Gastrocnemius medialis (tissue), 4 donors: ENCODE data around the gene RITA1. TPM values are rescaled to one million over a fixed set of nuclear protein-coding genes. Genes with fewer than 3 reads are reported as not detected.

Source experiments
- ATAC-seq, 2 donors: fragments of 150-250 bp; one replicate each; pipeline ENCODE4 v1.9.1; 2016
- DNase-seq, 2 donors: peaks; one replicate each; pipeline ENCODE4 v3.0.0-alpha.2; 2019
- H3K27ac ChIP-seq, 4 donors: fragments of 200-600 bp; sonication (generic); 1 replicate in 1 of 4; 2 replicates in 3 of 4; pipeline ENCODE4 v1.5.1; 2016 to 2018; ENCODE audit warnings: mild to moderate bottlenecking in 2 of 4, moderate library complexity in 1 of 4
- H3K27me3 ChIP-seq, 3 donors: fragments of 200-600 bp; sonication (generic) in 2 of 3; 1 replicate in 1 of 3; 2 replicates in 2 of 3; pipeline versions ENCODE4 v1.5.1 to v1.6.0; 2016 to 2019; ENCODE audit warnings: mild to moderate bottlenecking in 1 of 3, moderate library complexity in 1 of 3
- H3K36me3 ChIP-seq, 2 donors: fragments of 200-600 bp; sonication (generic) in 1 of 2; one replicate each; pipeline ENCODE4 v1.5.1; 2017 to 2018
- H3K4me1 ChIP-seq, 2 donors: fragments of 200-600 bp; sonication (generic) in 1 of 2; one replicate each; pipeline ENCODE4 v1.5.1; 2016 to 2017; ENCODE audit warnings: mild to moderate bottlenecking in 2 of 2
- H3K4me3 ChIP-seq, 4 donors: fragments of 200-600 bp; sonication (generic) in 3 of 4; 1 replicate in 1 of 4; 2 replicates in 3 of 4; pipeline ENCODE4 v1.5.1; 2016 to 2019; ENCODE audit warnings: mild to moderate bottlenecking in 2 of 4
- H3K9me3 ChIP-seq, 3 donors: fragments of 200-600 bp; sonication (generic) in 2 of 3; 1 replicate in 1 of 3; 2 replicates in 2 of 3; pipeline ENCODE4 v1.5.1; 2016 to 2019
- CTCF ChIP-seq, 5 experiments: fragments of 450-650 bp in 3 of 5; fragments of 200-600 bp in 2 of 5; sonication (generic) in 2 of 5; IDR thresholded peaks in 4 of 5; conservative IDR thresholded peaks in 1 of 5; 1 replicate in 4 of 5; 2 replicates in 1 of 5; pipeline ENCODE4 v1.5.1; 2016 to 2019; ENCODE audit warnings: antibody characterized with exemption in 5 of 5, mild to moderate bottlenecking in 3 of 5, moderate library complexity in 3 of 5
- POLR2A ChIP-seq, 2 donors: fragments of 450-650 bp; IDR thresholded peaks; one replicate each; pipeline ENCODE4 v1.6.1; 2017; ENCODE audit warnings: antibody characterized with exemption in 2 of 2, mild to moderate bottlenecking in 2 of 2, moderate library complexity in 2 of 2
- in situ Hi-C, 4 donors: fragments of 200-750 bp; cut with MboI; loops; one replicate each; pipeline versions ENCODE4 v1.15.0 to v1.8.0; 2017; ENCODE audit warnings: low sequenced_read_pairs in 4 of 4
- intact Hi-C: fragments of 100-400 bp; cut with DNase I; formaldehyde crosslinking; loops from one replicate; pipeline ENCODE4 v1.15.1; 2023; ENCODE audit warnings: low total_unique reads
- microRNA-seq, 2 donors: library from miRNA; unstranded; fragments of <30 nt; microRNA quantifications; one replicate each; pipeline ENCODE4, GENCODE V29; 2016; ENCODE audit warnings: borderline replicate concordance in 2 of 2
- total RNA-seq, 4 donors: library from RNA; depleted of rRNA; stranded (reverse); fragments of >200 nt; gene quantifications; one replicate each; pipeline versions ENCODE4 v1.1.0 to v1.2.3, GENCODE V29; 2016

Gene RITA1
- total RNA-seq, 4 donors from 2014 or later, result 17.7 to 31.2 (median 23.1) TPM

DNA sequence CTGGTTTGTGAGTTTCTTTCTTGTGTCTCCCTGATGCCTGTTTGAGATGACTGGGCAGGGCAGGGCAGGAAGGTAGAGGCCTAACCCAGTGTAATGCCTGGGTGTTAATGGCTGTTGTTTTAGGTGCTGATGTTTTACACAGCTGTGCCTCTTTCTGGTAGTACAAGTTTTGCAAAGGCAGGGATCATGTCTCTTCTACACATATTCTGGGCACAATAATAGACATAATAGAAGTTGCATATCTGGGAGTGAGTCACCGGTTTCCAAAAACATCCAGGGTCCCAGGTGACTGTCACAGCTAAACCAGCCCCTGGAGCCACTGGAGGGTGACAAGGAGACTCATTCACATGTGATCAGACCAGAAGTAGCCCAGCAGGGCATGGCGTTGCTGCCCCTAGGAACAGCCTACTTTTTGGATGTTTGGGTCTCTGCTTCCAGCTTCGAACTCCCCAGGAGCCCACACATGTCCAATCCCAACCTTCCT lies 53.8 kb downstream of the RITA1 start:
- Histone ChIP-seq H3K36me3 (no peaks in the 10 kb centered on the region), H3K27me3 (no peaks in the 10 kb centered on the region), H3K9me3 (no peaks in the 10 kb centered on the region), H3K4me3 (peak overlapping the region in 2 of 4 donors; percentile 12 to 27), H3K27ac (peak overlapping the region; percentile 92 to 99 (median 96)), H3K4me1 (peaks cover 96 to 98% of the 10 kb centered on the region in 2 donors)
- ATAC-seq, result peak; percentile 50 to 61
- intact Hi-C loops (no loop called here), in situ Hi-C loops (no loop called here)
- DNase-seq, result peak; percentile 88 to 90
- TF ChIP-seq POLR2A (IDR thresholded peaks at IDR 0.05), result peak; percentile 82 to 85
- TF ChIP-seq CTCF (IDR thresholded peaks at IDR 0.05 in 4 of 5, conservative IDR thresholded peaks at IDR 0.05 in 1 of 5), result no peak

GRCh38 chr12:113239811-113240331 lies 54.4 kb downstream of the RITA1 start:
- H3K36me3 ChIP-seq, result no peaks in the 10 kb centered on the region
- in situ Hi-C loops, result no loop called here
- peak overlapping the region; percentile 92 to 99 (median 96) for H3K27ac ChIP-seq
- no peak for TF ChIP-seq CTCF (IDR thresholded peaks at IDR 0.05 in 4 of 5, conservative IDR thresholded peaks at IDR 0.05 in 1 of 5)
- no peak for TF ChIP-seq POLR2A (IDR thresholded peaks at IDR 0.05)
- peaks cover 96 to 98% of the 10 kb centered on the region in 2 donors for H3K4me1 ChIP-seq
- H3K9me3 ChIP-seq, result no peaks in the 10 kb centered on the region
- DNase-seq (peak in 1 of 2 donors; percentile 25), ATAC-seq (no peak)
- no peak overlapping the region for H3K4me3 ChIP-seq
- intact Hi-C loops, result no loop called here
- H3K27me3 ChIP-seq, result no peaks in the 10 kb centered on the region

DNA sequence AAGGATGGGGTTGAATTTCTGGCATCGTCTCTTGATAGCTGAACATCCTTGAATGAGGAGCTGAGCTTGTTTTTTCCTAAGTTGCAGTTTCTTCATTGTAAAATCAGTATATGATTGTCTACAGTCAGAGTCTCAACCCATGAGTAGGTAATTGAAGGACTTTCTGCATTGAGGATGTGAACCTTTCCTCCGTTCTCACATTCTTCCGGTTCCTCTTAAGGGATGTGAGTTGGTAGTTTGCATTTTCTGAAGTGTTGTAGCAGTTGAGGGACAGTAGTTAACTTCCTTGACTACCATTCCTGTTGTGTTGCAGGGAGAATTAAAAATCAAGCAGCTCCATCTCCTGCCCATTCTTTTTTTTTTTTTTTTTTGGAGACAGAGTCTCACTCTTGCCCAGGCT lies 54.9 kb downstream of the RITA1 start:
- no peaks in the 10 kb centered on the region for H3K27me3 ChIP-seq
- in situ Hi-C loops (no loop called here), intact Hi-C loops (no loop called here)
- H3K36me3 ChIP-seq, result no peaks in the 10 kb centered on the region
- peak overlapping the region; percentile 92 to 99 (median 96) for H3K27ac ChIP-seq
- no peaks in the 10 kb centered on the region for H3K9me3 ChIP-seq
- peaks cover 96 to 97% of the 10 kb centered on the region in 2 donors for H3K4me1 ChIP-seq
- ATAC-seq (no peak), DNase-seq (no peak)
- no peak for TF ChIP-seq POLR2A (IDR thresholded peaks at IDR 0.05)
- no peak overlapping the region for H3K4me3 ChIP-seq

DNA sequence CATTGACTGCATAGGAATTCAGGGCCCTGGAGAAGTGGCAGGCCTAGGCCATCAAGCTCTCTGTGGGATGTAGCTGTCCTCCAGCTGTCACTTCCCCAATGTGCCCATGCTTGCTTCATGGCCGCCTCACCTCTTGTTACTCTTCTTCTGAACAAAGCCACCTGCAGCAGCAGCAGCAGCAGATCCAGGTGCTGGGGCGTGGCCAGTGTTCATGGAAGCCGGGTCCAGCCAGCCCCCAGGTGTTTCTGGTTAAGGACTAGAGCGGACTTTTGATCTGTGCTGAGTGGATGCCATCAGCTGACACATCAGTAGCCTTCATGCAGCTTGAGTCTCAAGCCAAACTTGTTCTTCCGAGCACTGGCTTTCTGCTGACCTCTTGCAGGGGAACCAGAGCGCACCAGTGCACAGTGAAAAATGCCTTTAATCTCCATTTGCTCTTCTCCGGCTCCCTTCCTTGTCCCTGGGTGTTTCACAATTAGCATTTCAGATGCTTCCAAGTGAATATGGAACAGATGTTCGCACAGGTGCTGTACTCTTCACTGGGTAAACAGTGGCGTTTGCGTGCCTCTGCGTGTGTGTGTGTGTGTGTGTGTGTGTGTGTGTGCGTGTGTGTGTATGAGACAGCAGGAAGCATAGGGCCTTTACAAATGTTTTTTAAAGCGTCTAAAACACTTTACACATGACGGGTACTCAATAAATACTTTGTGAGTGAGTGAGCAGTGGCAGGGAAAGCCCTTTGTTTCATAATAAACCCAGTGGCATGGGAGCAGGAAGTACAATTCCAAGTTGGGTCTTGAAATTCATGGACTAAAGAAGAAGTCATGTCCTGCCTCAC lies 55.9 kb downstream of the RITA1 start:
- peak; percentile 72 to 80 for DNase-seq
- intact Hi-C loops, result loop anchor here (2.0 kb wide), 1 partner anchor 15 kb away; no protein-coding TSS in a partner anchor
- H3K27ac ChIP-seq, result peak overlapping the region; percentile 92 to 99 (median 96)

More for the DNA sequence above, 55.9 kb downstream of the RITA1 start:
- H3K36me3 ChIP-seq, result no peaks in the 10 kb centered on the region
- no peak overlapping the region for H3K4me3 ChIP-seq
- H3K4me1 ChIP-seq, result peaks cover 96% of the 10 kb centered on the region in 2 donors
- no peaks in the 10 kb centered on the region for H3K27me3 ChIP-seq
- in situ Hi-C loops, result no loop called here
- no peaks in the 10 kb centered on the region for H3K9me3 ChIP-seq
- ATAC-seq, result peak; percentile 23 to 34
- TF ChIP-seq CTCF (IDR thresholded peaks at IDR 0.05 in 4 of 5, conservative IDR thresholded peaks at IDR 0.05 in 1 of 5), result no peak
- peak in 1 of 2 donors; percentile 39 for TF ChIP-seq POLR2A (IDR thresholded peaks at IDR 0.05)

Small RNA genes within 50 kb of the gene (microRNA-seq; reads per million reads assigned to microRNA genes)
- 0 reads per million in 2 donors for gene MIR7106

Other genes starting within 250 kb of the RITA1 start
- gene OAS3, start 247.2 kb upstream of the RITA1 start, total RNA-seq, result 1 to 10 TPM; 1.4 to 5.3 (median 4.2) TPM
- gene OAS2, start 207.2 kb upstream of the RITA1 start, total RNA-seq, result 1 to 10 TPM; 1.7 to 5.2 (median 2.5) TPM
- gene DTX1, start 129.0 kb upstream of the RITA1 start, total RNA-seq, result 1 to 10 TPM in 1 of 4 donors, under 1 TPM in 3; 0.49 to 1.1 (median 0.77) TPM
- gene RASAL1, start 50.0 kb upstream of the RITA1 start, total RNA-seq, result not detected
- not detected for gene CFAP73, start 36.0 kb upstream of the RITA1 start, total RNA-seq
- 100 to 1,000 TPM in 3 of 4 donors, 10 to 100 TPM in 1; 90.0 to 144 (median 108) TPM for gene DDX54, start 243 bp upstream of the RITA1 start, total RNA-seq
- gene TPCN1, start 35.7 kb downstream of the RITA1 start, total RNA-seq, result 10 to 100 TPM; 21.4 to 27.0 (median 25.4) TPM
- 10 to 100 TPM in 3 of 4 donors, 1 to 10 TPM in 1; 8.2 to 21.2 (median 14.5) TPM for gene SLC8B1, start 149.4 kb downstream of the RITA1 start, total RNA-seq
- gene PLBD2, start 172.9 kb downstream of the RITA1 start, total RNA-seq, result 10 to 100 TPM; 12.0 to 28.9 (median 26.8) TPM
- 1 to 10 TPM in 2 of 4 donors, under 1 TPM in 2; 0.34 to 2.4 (median 0.86) TPM for gene SDS, start 218.2 kb downstream of the RITA1 start, total RNA-seq
- 1 to 10 TPM in 1 of 4 donors, under 1 TPM in 2, not detected in 1; 0.91 to 1.4 (median 0.98) TPM for gene SDSL, start 236.7 kb downstream of the RITA1 start, total RNA-seq